Calu3 (cell line): Measurements from ENCODE around the gene PPA1. TPM values are rescaled to one million over a fixed set of nuclear protein-coding genes. Genes with fewer than 3 reads are reported as not detected.
"Not testable (repeated sequence)": the region's sequence is repeated elsewhere in the genome, so short reads cannot be mapped to it uniquely, and the experiment has no call there.

Experiments
- BruUV-seq: library from RNA; stranded (reverse); fragments of 400-500 nt; replicated peaks from 2 replicates; lab custom pipeline; 2021; lab: Mats Ljungman, UMichigan
- CTCF ChIA-PET: fragments of 300-600 bp; sonication (Branson Sonifier 250); formaldehyde crosslinking; loops from one replicate; lab custom pipeline; 2022; ENCODE audit warnings: antibody characterized with exemption; lab: Charles Lee
- DNase-seq: peaks from one replicate; pipeline ENCODE4 v3.0.0; 2022
- H3K27ac Mint-ChIP-seq: one replicate; pipeline ENCODE4 v1.8.0; 2022; ENCODE audit warnings: mixed read lengths; ENCODE audit not compliant: unreplicated experiment
- H3K27me3 Mint-ChIP-seq: one replicate; pipeline ENCODE4 v1.8.0; 2022; ENCODE audit warnings: mixed read lengths; ENCODE audit not compliant: unreplicated experiment
- H3K36me3 Mint-ChIP-seq: one replicate; pipeline ENCODE4 v1.8.0; 2022; ENCODE audit warnings: mild to moderate bottlenecking, moderate library complexity, mixed read lengths; ENCODE audit not compliant: insufficient read depth, unreplicated experiment
- H3K4me1 Mint-ChIP-seq: one replicate; pipeline ENCODE4 v1.8.0; 2022; ENCODE audit warnings: mild to moderate bottlenecking, low read depth, mixed read lengths; ENCODE audit not compliant: unreplicated experiment
- H3K4me3 Mint-ChIP-seq: one replicate; pipeline ENCODE4 v1.8.0; 2022; ENCODE audit warnings: mild to moderate bottlenecking, low read depth, moderate library complexity, mixed read lengths; ENCODE audit not compliant: unreplicated experiment
- H3K9me3 Mint-ChIP-seq: one replicate; pipeline ENCODE4 v1.8.0; 2022; ENCODE audit warnings: low read depth, mixed read lengths; ENCODE audit not compliant: unreplicated experiment
- CTCF ChIP-seq: fragments of 200-600 bp; IDR thresholded peaks from one replicate; pipeline ENCODE4 v1.8.0; 2022; ENCODE audit warnings: antibody characterized with exemption; ENCODE audit not compliant: unreplicated experiment
- intact Hi-C: fragments of 100-400 bp; cut with micrococcal nuclease; formaldehyde crosslinking; loops from one replicate; pipeline ENCODE4 v1.10.0; 2022; ENCODE audit not compliant: unreplicated experiment
- total RNA-seq: library from RNA; stranded (reverse); gene quantifications from 2 replicates; pipeline ENCODE4 v1.2.3, GENCODE V29; 2022

Gene PPA1
- total RNA-seq, 1 experiment from 2014 or later = 280 TPM

- H3K4me3 Mint-ChIP-seq = no peak overlapping the region
Measured at GRCh38 chr10:70162151-70162891, 70.9 kb downstream of the PPA1 start.

GRCh38 chr10:70160798-70161197 is 72.4 kb downstream of the PPA1 start:
- Mint-ChIP-seq H3K4me3 (no peak overlapping the region), H3K36me3 (peaks cover 51% of the 10 kb centered on the region), H3K27ac (no peak overlapping the region), H3K27me3 (no peaks in the 10 kb centered on the region), H3K4me1 (peaks cover 28% of the 10 kb centered on the region), H3K9me3 (no peaks in the 10 kb centered on the region)
- no peak for TF ChIP-seq CTCF
- CTCF ChIA-PET = interaction anchor here (0.5 to 1.0 kb wide), 2 partner anchors 10 to 510 kb away, joined by 4 read pairs; partner anchors contain the start of gene SAR1A
- no TSS peak for BruUV-seq
- DNase-seq = no peak
- intact Hi-C loops = no loop called here

More at GRCh38 chr10:70162151-70162891, 70.9 kb downstream of the PPA1 start:
- no peak for TF ChIP-seq CTCF
- no peaks in the 10 kb centered on the region for H3K9me3 Mint-ChIP-seq
- H3K36me3 Mint-ChIP-seq = peaks cover 40% of the 10 kb centered on the region
- H3K4me1 Mint-ChIP-seq = peaks cover 28% of the 10 kb centered on the region
- CTCF ChIA-PET = no interaction called here
- H3K27me3 Mint-ChIP-seq = no peaks in the 10 kb centered on the region
- no TSS peak for BruUV-seq
- H3K27ac Mint-ChIP-seq = peak overlapping the region; percentile 2
- DNase-seq = no peak
- intact Hi-C loops = no loop called here

GRCh38 chr10:70159366-70159765 is 73.9 kb downstream of the PPA1 start:
- Mint-ChIP-seq H3K4me1 (peaks cover 35% of the 10 kb centered on the region), H3K36me3 (peaks cover 57% of the 10 kb centered on the region)
- intact Hi-C loops, BruUV-seq, H3K4me3 Mint-ChIP-seq, H3K9me3 Mint-ChIP-seq, CTCF ChIA-PET, DNase-seq, H3K27ac Mint-ChIP-seq, H3K27me3 Mint-ChIP-seq: not testable (repeated sequence)

GRCh38 chr10:70158113-70158512 is 75.1 kb downstream of the PPA1 start:
- no peak for DNase-seq
- intact Hi-C loops = no loop called here
- no peaks in the 10 kb centered on the region for H3K9me3 Mint-ChIP-seq
- peaks cover 70% of the 10 kb centered on the region for H3K36me3 Mint-ChIP-seq
- no peak for TF ChIP-seq CTCF
- CTCF ChIA-PET = interaction anchor here (0.8 kb wide), 1 partner anchor 12 kb away, joined by 3 read pairs; the partner anchor contains the start of gene TYSND1
- no peak overlapping the region for H3K4me3 Mint-ChIP-seq
- no peak overlapping the region for H3K27ac Mint-ChIP-seq
- no TSS peak for BruUV-seq
- no peaks in the 10 kb centered on the region for H3K27me3 Mint-ChIP-seq
- H3K4me1 Mint-ChIP-seq = peaks cover 23% of the 10 kb centered on the region
